Measurements from ENCODE around the gene RNF208.

Gene RNF208

DNA sequence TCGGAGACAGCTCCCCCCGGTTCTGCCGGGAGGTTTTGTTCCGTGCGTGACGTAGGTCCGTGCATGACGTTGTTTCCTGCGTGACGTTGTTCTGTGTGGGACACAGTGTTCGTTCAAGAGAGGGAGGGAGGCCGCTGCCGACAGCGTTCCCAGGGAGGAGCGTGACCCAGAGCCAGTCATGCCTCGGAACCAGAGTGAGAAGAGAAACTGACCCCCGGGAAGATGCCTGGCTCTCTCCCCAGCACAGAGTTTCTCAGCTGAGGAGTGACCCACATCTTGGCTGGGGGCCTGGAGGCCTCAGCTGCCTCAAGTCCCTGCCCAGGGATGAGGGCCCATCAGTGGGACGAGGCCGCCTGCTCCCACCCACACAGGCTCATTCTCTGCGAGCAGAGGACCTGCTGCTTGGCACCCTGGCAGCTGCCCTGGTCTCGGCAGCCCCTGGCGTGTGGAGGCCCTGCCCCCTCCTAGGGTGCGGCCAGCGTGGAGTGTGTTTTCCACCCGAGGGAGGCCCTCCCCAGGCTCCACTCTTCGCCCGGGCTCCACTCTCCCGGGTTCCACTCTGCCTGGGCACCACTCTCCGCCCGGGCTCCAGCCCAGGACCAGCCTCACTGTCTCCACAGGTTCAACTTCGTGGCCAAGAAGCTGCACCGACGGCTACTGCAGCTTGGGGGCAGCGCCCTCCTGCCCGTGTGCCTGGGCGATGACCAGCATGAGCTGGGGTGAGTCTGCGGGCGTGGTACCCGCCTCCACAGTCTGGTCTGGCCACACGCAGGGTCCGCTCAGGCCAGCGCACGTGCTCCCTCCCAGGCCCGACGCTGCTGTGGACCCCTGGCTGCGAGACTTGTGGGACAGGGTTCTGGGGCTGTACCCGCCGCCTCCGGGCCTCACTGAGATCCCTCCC is 8.6 kb downstream of the RNF208 start:
- no peak for DNase-seq (ENCODE audit: low read depth)
- H3K4me3 ChIP-seq (ENCODE audit: low read depth, low read length) = no peak overlapping the region
- TF ChIP-seq CTCF (IDR thresholded peaks at IDR 0.05; ENCODE audit: low read depth, low read length, missing control alignments) = peak; percentile 16

DNA sequence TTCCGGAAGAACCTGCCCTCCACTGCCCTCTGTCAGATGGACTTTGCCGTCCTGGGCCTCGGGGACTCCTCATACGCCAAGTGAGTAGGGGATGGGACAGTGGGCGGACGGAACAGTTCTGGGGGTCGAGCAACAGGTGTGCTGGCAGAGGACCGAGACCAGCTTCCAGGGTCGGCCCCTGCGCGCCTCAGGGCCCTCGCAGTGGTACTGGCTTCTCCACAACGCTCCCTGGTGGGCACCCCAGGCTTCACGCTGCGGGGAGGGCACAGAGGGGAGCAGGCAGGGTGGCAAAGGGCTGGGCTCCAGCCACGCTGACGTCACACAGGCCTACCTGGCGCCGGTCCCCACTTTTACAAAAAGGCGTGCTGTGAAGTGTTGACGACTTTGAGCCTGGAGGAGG is 9.5 kb downstream of the RNF208 start:
- DNase-seq (ENCODE audit: low read depth) = no peak
- TF ChIP-seq CTCF (IDR thresholded peaks at IDR 0.05; ENCODE audit: low read depth, low read length, missing control alignments) = no peak
- no peak overlapping the region for H3K4me3 ChIP-seq (ENCODE audit: low read depth, low read length)

DNA sequence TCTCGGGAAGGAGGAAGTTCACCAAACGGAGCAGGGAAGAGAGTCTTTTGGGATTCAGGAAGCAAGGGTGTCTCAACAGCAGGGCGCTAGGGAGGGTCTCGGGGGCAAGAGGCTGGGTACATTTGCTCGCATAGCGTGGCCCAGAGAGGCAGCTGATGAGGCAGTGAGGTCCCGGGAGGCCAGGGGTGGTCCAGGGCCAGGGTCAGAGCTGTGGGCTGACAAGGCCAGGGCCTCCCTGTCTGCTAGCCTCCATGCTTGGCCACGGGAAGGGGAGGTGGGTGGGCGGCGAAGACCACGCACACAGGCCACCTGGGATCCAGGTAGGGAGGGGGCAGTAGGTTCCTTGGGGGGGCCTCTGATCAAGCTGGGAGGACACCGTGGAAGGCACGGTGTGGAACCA is 10.5 kb downstream of the RNF208 start:
- no peak overlapping the region for H3K4me3 ChIP-seq (ENCODE audit: low read depth, low read length)
- no peak for DNase-seq (ENCODE audit: low read depth)
- no peak for TF ChIP-seq CTCF (IDR thresholded peaks at IDR 0.05; ENCODE audit: low read depth, low read length, missing control alignments)

DNA sequence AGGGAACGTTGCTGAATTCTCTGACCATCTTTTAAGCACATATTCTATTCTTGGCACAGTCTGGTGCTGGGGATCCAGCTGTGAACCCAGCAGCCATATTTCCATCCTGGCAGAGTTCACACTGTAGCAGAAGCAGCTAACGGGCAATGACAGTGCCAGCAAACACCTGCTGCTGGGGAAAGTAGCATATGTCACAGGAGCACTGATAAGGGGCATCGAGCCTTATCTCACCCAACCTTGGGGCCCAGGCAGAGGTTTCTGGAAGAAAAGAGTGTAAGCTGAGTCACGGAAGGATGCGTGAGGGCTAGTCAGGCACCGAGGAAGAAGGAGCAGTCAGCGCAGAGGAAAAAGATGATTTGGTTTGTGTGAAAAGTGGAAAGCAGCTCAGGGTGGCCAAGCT is 15.4 kb downstream of the RNF208 start:
- peak overlapping the region; percentile 93 for H3K4me3 ChIP-seq (ENCODE audit: low read depth, low read length)
- no peak for DNase-seq (ENCODE audit: low read depth)
- TF ChIP-seq CTCF (IDR thresholded peaks at IDR 0.05; ENCODE audit: low read depth, low read length, missing control alignments) = no peak

DNA sequence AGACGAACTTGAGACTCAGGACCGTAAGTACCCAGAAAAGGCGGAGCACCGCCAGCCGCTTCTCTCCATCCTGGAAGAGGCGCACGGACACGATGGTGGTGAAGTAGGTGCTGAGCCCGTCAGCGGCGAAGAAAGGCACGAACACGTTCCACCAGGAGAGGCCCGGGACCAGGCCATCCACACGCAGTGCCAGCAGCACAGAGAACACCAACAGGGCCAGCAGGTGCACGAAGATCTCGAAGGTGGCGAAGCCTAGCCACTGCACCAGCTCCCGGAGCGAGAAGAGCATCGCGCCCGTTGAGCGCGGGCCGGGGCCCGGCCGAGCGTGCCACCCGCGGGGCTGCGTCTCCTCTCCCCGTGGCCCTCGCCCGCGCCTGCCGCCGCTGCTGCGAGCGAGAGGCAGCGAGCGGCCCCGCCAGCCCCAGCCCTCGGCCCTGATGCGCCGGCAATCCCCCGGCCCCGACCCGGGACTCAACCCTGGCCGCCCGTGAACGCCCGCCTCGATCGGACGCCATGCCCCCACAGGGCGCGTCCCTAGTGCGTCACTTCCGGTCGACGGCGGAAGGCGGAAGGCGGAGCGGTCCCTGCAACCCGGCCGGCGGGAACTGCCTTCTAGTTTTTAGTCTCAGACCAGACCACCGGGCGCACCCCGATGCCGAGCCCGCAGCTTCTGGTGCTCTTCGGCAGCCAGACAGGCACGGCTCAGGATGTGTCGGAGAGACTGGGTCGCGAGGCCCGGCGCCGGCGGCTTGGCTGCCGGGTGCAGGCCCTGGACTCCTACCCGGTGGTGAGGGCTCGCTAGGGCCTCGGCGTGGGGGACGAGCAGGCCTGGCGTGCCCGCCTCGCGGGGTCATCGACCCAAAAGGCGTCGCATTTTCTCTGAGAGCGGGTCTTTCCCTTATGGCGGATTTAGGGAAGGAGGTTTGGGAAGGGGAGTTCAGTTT is 16.6 kb downstream of the RNF208 start, which contains the start of the genes NDOR1 and TMEM203:
NDOR1 (plus strand) TSS at position 575 of the 944 bp plus-strand sequence; CDS start at position 653, 78 bp downstream.
TMEM203 (minus strand) TSS at position 523 of the 944 bp plus-strand sequence; CDS start at position 289, 234 bp downstream.
- no peak for TF ChIP-seq CTCF (IDR thresholded peaks at IDR 0.05; ENCODE audit: low read depth, low read length, missing control alignments)
- peak within 1 kb of the TSS; percentile 93 for H3K4me3 ChIP-seq (ENCODE audit: low read depth, low read length)
- peak; percentile 41 for DNase-seq (ENCODE audit: low read depth)

DNA sequence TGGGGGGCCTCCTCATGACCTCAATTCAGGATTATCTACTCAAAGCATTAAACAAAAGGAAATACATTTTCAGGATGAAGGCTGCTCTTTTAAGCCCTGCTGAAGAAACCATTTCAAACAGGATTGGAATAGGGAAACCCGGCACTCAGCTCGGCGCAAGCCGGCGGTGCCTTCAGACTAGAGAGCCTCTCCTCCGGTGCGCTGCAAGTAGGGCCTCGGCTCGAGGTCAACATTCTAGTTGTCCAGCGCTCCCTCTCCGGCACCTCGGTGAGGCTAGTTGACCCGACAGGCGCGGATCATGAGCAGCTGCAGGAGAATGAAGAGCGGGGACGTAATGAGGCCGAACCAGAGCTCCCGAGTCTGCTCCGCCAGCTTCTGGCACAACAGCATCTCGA is 17.3 kb downstream of the RNF208 start:
- TF ChIP-seq CTCF (IDR thresholded peaks at IDR 0.05; ENCODE audit: low read depth, low read length, missing control alignments) = no peak
- peak overlapping the region; percentile 93 for H3K4me3 ChIP-seq (ENCODE audit: low read depth, low read length)
- DNase-seq (ENCODE audit: low read depth) = no peak

Data from GM12864 (cell line).